Measurements from ENCODE around the gene MAP3K6.

GRCh38 chr1:27314169-27314568 is 52.6 kb downstream of the MAP3K6 start:
- TF ChIP-seq CTCF (IDR thresholded peaks at IDR 0.05) = no peak
- no peak for TF ChIP-seq POLR2A (IDR thresholded peaks at IDR 0.05)

All from ovary (tissue), 3 donors.